GM12872 (cell line): ENCODE measurements around the gene AGBL4.

Experiments
- CTCF ChIP-seq: IDR thresholded peaks from 3 replicates; pipeline ENCODE4 v1.5.1; 2011; ENCODE audit warnings: low read depth, mild to moderate bottlenecking, low read length, moderate library complexity; ENCODE audit not compliant: insufficient read depth

Gene AGBL4

GRCh38 chr1:48859456-48859855, 1164.3 kb downstream of the AGBL4 start:
- TF ChIP-seq CTCF = no peak

- no peak for TF ChIP-seq CTCF
Measured at GRCh38 chr1:48858200-48858920, 1165.4 kb downstream of the AGBL4 start.

DNA sequence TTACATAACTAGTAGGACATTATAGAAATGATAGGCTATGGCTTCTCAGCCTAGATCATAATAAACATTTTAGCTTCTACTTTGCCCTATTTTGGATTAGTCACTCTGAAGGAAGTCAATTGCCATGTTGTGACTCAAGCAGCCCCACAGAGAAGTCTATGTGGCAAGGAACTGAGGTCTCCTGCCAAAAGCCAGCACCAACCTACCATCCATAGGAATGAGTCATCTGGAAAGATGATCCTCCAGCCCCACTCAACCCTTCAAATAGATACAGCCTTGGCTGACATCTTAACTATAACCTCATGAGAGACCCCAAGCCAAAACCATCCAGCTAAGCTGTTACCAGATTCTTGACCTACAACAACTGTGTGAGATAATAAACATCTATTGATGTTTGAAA, 1170.7 kb downstream of the AGBL4 start:
- no peak for TF ChIP-seq CTCF

- no peak for TF ChIP-seq CTCF
Measured at GRCh38 chr1:48851638-48852037, 1172.1 kb downstream of the AGBL4 start.

- no peak for TF ChIP-seq CTCF
Measured at GRCh38 chr1:48848035-48848434, 1175.7 kb downstream of the AGBL4 start.

DNA sequence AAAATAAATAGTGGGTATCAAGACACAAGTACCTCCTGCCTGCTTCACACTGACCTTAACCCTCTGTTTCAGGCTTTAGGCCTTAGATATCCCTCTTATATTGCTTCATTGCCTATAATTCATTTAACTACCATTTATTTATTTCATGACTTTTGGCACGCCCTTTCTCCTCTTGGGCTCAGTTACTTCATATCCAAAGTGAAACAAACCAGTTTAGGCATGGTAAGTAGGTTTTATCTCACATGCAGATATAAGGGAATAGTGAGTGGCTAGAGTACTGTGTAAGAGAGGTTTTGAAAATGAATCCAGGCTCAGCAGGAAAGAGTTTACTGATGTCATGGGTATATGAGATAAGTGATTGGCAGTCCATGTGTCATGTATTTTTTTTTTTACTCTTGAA, 1177.3 kb downstream of the AGBL4 start:
- TF ChIP-seq CTCF = no peak

DNA sequence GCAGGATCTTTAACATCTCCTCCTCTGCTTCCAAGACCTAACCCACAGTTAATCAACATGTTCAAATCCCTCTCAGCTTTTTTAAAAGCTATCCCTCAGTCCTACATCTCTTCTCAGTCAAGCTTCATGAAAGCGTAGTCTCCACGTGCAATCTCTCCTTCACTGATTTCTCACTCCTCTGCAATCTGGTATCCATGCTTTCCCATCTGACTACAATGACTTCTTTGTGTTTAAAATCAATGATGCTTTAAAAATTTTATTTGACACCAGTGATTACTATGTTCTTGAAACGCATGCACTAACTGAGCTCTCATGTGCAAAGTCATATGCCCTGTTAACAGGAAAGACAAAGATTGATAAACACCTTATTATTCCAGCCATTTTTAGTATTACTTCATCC, 1179.6 kb downstream of the AGBL4 start:
- TF ChIP-seq CTCF = no peak
